Measurements from ENCODE around the gene ANXA4.

DNA sequence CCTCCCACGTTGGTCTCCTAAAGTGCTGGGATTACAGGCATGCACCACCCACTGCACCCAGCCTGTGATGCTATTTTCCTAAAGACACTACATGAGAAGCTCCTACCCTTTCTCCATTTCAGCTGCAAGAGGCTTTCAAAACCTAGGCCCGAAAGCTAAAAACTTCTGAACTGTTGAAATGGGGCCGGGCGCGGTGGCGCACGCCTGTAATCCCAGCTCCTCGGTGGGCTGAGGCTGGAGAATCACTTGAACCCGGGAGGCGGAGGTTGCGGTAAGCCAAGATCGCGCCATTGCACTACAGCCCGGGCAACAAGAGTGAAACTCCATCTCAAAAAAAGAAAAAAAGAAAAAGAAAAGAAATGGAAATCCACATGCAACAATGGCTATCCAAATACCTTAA, 18.1 kb upstream of the ANXA4 start:
- TF ChIP-seq, protein P1, sequence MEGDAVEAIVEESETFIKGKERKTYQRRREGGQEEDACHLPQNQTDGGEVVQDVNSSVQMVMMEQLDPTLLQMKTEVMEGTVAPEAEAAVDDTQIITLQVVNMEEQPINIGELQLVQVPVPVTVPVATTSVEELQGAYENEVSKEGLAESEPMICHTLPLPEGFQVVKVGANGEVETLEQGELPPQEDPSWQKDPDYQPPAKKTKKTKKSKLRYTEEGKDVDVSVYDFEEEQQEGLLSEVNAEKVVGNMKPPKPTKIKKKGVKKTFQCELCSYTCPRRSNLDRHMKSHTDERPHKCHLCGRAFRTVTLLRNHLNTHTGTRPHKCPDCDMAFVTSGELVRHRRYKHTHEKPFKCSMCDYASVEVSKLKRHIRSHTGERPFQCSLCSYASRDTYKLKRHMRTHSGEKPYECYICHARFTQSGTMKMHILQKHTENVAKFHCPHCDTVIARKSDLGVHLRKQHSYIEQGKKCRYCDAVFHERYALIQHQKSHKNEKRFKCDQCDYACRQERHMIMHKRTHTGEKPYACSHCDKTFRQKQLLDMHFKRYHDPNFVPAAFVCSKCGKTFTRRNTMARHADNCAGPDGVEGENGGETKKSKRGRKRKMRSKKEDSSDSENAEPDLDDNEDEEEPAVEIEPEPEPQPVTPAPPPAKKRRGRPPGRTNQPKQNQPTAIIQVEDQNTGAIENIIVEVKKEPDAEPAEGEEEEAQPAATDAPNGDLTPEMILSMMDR (IDR thresholded peaks at IDR 0.05; ENCODE audit: insufficient read depth, low read length), result no peak
- TF ChIP-seq, protein P2, sequence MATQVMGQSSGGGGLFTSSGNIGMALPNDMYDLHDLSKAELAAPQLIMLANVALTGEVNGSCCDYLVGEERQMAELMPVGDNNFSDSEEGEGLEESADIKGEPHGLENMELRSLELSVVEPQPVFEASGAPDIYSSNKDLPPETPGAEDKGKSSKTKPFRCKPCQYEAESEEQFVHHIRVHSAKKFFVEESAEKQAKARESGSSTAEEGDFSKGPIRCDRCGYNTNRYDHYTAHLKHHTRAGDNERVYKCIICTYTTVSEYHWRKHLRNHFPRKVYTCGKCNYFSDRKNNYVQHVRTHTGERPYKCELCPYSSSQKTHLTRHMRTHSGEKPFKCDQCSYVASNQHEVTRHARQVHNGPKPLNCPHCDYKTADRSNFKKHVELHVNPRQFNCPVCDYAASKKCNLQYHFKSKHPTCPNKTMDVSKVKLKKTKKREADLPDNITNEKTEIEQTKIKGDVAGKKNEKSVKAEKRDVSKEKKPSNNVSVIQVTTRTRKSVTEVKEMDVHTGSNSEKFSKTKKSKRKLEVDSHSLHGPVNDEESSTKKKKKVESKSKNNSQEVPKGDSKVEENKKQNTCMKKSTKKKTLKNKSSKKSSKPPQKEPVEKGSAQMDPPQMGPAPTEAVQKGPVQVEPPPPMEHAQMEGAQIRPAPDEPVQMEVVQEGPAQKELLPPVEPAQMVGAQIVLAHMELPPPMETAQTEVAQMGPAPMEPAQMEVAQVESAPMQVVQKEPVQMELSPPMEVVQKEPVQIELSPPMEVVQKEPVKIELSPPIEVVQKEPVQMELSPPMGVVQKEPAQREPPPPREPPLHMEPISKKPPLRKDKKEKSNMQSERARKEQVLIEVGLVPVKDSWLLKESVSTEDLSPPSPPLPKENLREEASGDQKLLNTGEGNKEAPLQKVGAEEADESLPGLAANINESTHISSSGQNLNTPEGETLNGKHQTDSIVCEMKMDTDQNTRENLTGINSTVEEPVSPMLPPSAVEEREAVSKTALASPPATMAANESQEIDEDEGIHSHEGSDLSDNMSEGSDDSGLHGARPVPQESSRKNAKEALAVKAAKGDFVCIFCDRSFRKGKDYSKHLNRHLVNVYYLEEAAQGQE (IDR thresholded peaks at IDR 0.05; ENCODE audit: insufficient replicate concordance, low read depth), result no peak
- TF ChIP-seq SPI1 (IDR thresholded peaks at IDR 0.05; ENCODE audit: borderline replicate concordance, low read depth), result no peak
